Gastroesophageal sphincter (tissue), 4 donors: Measurements from ENCODE around the gene SNX15. TPM values are rescaled to one million over a fixed set of nuclear protein-coding genes. Genes with fewer than 3 reads are reported as not detected.
A peak's percentile ranks its signal among the peaks of the same experiment; 100 is the strongest.

Experiments used
- ATAC-seq: fragments of 150-250 bp; one replicate; pipeline ENCODE4 v1.9.1; 2016; ENCODE audit warnings: mild to moderate bottlenecking, moderate library complexity
- H3K27ac ChIP-seq, 4 donors: fragments of 200-600 bp; sonication (generic) in 3 of 4; 1 replicate in 3 of 4; 2 replicates in 1 of 4; pipeline ENCODE4 v1.5.1; 2016 to 2019
- H3K27me3 ChIP-seq: fragments of 200-600 bp; sonication (generic); one replicate; pipeline ENCODE4 v1.5.1; 2019
- H3K36me3 ChIP-seq, 2 donors: fragments of 200-600 bp; sonication (generic); one replicate each; pipeline ENCODE4 v1.5.1; 2019; ENCODE audit warnings: control low read depth in 1 of 2
- H3K4me1 ChIP-seq, 3 donors: fragments of 200-600 bp; sonication (generic); 1 replicate in 2 of 3; 2 replicates in 1 of 3; pipeline ENCODE4 v1.5.1; 2016 to 2019; ENCODE audit warnings: control low read depth in 2 of 3
- H3K4me3 ChIP-seq, 2 donors: fragments of 200-600 bp; sonication (generic); one replicate each; pipeline ENCODE4 v1.5.1; 2019; ENCODE audit warnings: mild to moderate bottlenecking in 1 of 2, moderate library complexity in 1 of 2
- H3K9me3 ChIP-seq, 3 donors: fragments of 200-600 bp; sonication (generic); one replicate each; pipeline ENCODE4 v1.5.1; 2017 to 2019; ENCODE audit warnings: control low read depth in 2 of 3
- CTCF ChIP-seq, 4 experiments: fragments of 200-600 bp in 2 of 4; fragments of 450-650 bp in 2 of 4; sonication (generic) in 1 of 4; IDR thresholded peaks; one replicate each; pipeline ENCODE4 v1.5.1; 2017 to 2019; ENCODE audit warnings: antibody characterized with exemption in 4 of 4, mild to moderate bottlenecking in 2 of 4, moderate library complexity in 2 of 4
- EP300 ChIP-seq: sonication (generic); formaldehyde crosslinking; IDR thresholded peaks from one replicate; pipeline ENCODE4 v1.6.1; 2017; ENCODE audit warnings: antibody characterized with exemption, mild to moderate bottlenecking
- POLR2A ChIP-seq, 2 donors: fragments of 450-650 bp; IDR thresholded peaks; one replicate each; pipeline ENCODE4 v1.6.1; 2017; ENCODE audit warnings: antibody characterized with exemption in 2 of 2, mild to moderate bottlenecking in 2 of 2, moderate library complexity in 1 of 2
- POLR2AphosphoS5 ChIP-seq: sonication (generic); formaldehyde crosslinking; IDR thresholded peaks from one replicate; pipeline ENCODE4 v1.6.1; 2017; ENCODE audit warnings: antibody characterized with exemption
- WGBS, 2 donors: methylation state at CpG; one replicate each; pipeline ENCODE4 v1.1.5; 2018; ENCODE audit warnings: low coverage in 1 of 2; 5-methylcytosine and 5-hydroxymethylcytosine counted together
- total RNA-seq, 4 donors: library from RNA; depleted of rRNA; stranded (reverse); fragments of >200 nt; gene quantifications; one replicate each; pipeline ENCODE4 v1.1.0, GENCODE V29; 2016

Gene SNX15
- total RNA-seq, 4 donors from 2014 or later = 23.6 to 42.5 (median 30.1) TPM

GRCh38 chr11:65043881-65044501 is 16.8 kb downstream of the SNX15 start:
- H3K27me3 ChIP-seq = no peaks in the 10 kb centered on the region
- no peak overlapping the region for H3K27ac ChIP-seq
- no peak for ATAC-seq
- H3K4me3 ChIP-seq = no peak overlapping the region
- H3K36me3 ChIP-seq = peaks cover 0 to 37% of the 10 kb centered on the region in 2 donors
- WGBS, 2 donors = 100% methylated on average over 2 of the region's 23 CpGs; no CpG with 5 or more reads in 1 of the 2 donors
- no peaks in the 10 kb centered on the region for H3K9me3 ChIP-seq
- TF ChIP-seq POLR2AphosphoS5 (no peak), EP300 (no peak), POLR2A (IDR thresholded peaks at IDR 0.05) (no peak), CTCF (IDR thresholded peaks at IDR 0.05) (no peak)
- H3K4me1 ChIP-seq = peaks cover 0 to 69% (median 18%) of the 10 kb centered on the region in 3 donors

GRCh38 chr11:65045061-65045460 is 17.8 kb downstream of the SNX15 start:
- Histone ChIP-seq H3K27me3 (no peaks in the 10 kb centered on the region), H3K27ac (no peak overlapping the region), H3K4me1 (peaks cover 0 to 68% (median 18%) of the 10 kb centered on the region in 3 donors), H3K9me3 (no peaks in the 10 kb centered on the region), H3K36me3 (peaks cover 0 to 26% of the 10 kb centered on the region in 2 donors), H3K4me3 (no peak overlapping the region)
- TF ChIP-seq POLR2A (IDR thresholded peaks at IDR 0.05) (no peak), POLR2AphosphoS5 (no peak)
- no peak for ATAC-seq
- WGBS, 2 donors = 85% methylated on average over 4 of the region's 5 CpGs; no CpG with 5 or more reads in 1 of the 2 donors

- Histone ChIP-seq H3K4me1 (peaks cover 0 to 62% (median 13%) of the 10 kb centered on the region in 3 donors), H3K36me3 (peaks cover 0 to 26% of the 10 kb centered on the region in 2 donors), H3K27ac (no peak overlapping the region), H3K4me3 (no peak overlapping the region), H3K9me3 (no peaks in the 10 kb centered on the region), H3K27me3 (no peaks in the 10 kb centered on the region)
- no CpG with 5 or more reads among the region's 7 CpGs for WGBS, 2 donors
- ATAC-seq = no peak
- no peak for TF ChIP-seq CTCF (IDR thresholded peaks at IDR 0.05)
- TF ChIP-seq POLR2A (IDR thresholded peaks at IDR 0.05) = no peak
- TF ChIP-seq EP300 = no peak
- no peak for TF ChIP-seq POLR2AphosphoS5
Measured at GRCh38 chr11:65045728-65046127, 18.5 kb downstream of the SNX15 start.

- WGBS, 2 donors = 2% methylated on average over 9 to 13 of the region's 56 CpGs
- Histone ChIP-seq H3K36me3 (peaks cover 0 to 26% of the 10 kb centered on the region in 2 donors), H3K4me1 (peaks cover 0 to 48% (median 6%) of the 10 kb centered on the region in 3 donors), H3K27ac (peak overlapping the region in 3 of 4 donors; percentile 71 to 79 (median 74)), H3K9me3 (no peaks in the 10 kb centered on the region), H3K4me3 (peak overlapping the region; percentile 39 to 62), H3K27me3 (peaks cover 4% of the 10 kb centered on the region)
- TF ChIP-seq POLR2A (IDR thresholded peaks at IDR 0.05) (no peak), POLR2AphosphoS5 (no peak), CTCF (IDR thresholded peaks at IDR 0.05) (no peak), EP300 (no peak)
- peak; percentile 57 for ATAC-seq
Measured at GRCh38 chr11:65047581-65048422, 20.6 kb downstream of the SNX15 start.

- TF ChIP-seq CTCF (IDR thresholded peaks at IDR 0.05) (no peak), POLR2A (IDR thresholded peaks at IDR 0.05) (no peak), POLR2AphosphoS5 (no peak)
- WGBS, 2 donors = 56% methylated on average over 4 of the region's 9 CpGs; no CpG with 5 or more reads in 1 of the 2 donors
- Histone ChIP-seq H3K27me3 (peaks cover 15% of the 10 kb centered on the region), H3K4me3 (no peak overlapping the region), H3K27ac (no peak overlapping the region), H3K4me1 (peaks cover 0 to 22% (median 6%) of the 10 kb centered on the region in 3 donors), H3K36me3 (no peaks in the 10 kb centered on the region), H3K9me3 (no peaks in the 10 kb centered on the region)
- no peak for ATAC-seq
Measured at GRCh38 chr11:65051398-65051858, 24.2 kb downstream of the SNX15 start.
